ENCODE measurements around the gene NRXN2.

GRCh38 chr11:64712430-64713015 is 10.5 kb downstream of the NRXN2 start:
- TF ChIP-seq CTCF (IDR thresholded peaks at IDR 0.05) (no peak), POLR2A (IDR thresholded peaks at IDR 0.05) (no peak)
